Cardiac fibroblast (primary cell): ENCODE results near the gene DHRS9.
A peak's percentile ranks its signal among the peaks of the same experiment; 100 is the strongest.

Source experiments
- DNase-seq, 2 donors: peaks; one replicate each; pipeline versions ENCODE4 v3.0.0 to v3.0.0-alpha.2; 2010; ENCODE audit warnings: low read depth in 2 of 2
- H3K4me3 ChIP-seq, 2 donors: replicated peaks in 1 of 2; 1 replicate in 1 of 2; 2 replicates in 1 of 2; pipeline ENCODE4 v1.5.1; 2011; ENCODE audit warnings: low read depth in 2 of 2, low read length in 2 of 2, mild to moderate bottlenecking in 2 of 2, moderate library complexity in 1 of 2
- CTCF ChIP-seq: IDR thresholded peaks from one replicate; pipeline ENCODE4 v1.5.1; 2011; ENCODE audit warnings: low read depth, mild to moderate bottlenecking, low read length, inconsistent platforms

Gene DHRS9

DNA sequence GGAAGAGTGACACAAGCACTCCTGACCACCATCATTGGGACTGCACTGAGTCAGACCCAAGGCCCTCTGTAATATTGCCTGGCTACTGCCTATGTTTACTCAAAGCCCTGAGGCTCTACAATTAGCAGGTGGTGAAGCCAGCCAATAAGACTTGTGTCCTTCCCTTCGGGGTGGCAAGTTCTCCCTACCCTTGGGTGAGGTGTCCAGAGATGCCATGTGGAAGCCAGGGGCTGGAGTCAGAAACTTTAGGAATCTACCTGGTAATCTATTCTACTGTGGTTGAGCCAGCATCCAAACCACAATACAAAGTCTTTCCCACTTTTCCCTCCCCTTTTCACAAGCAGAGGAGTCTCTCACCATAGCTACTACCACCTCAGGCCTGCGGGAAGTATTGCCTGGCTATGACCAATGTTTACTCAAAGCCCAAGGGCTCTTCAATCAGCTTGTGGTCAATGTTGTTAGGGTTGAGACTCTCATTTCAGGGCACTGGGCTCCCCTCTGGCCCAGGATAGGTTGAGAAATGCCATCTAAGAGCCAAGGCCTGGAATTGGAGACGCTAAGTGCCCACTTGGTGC is 17.6 kb downstream of the DHRS9 start:
- no peak for DNase-seq
- H3K4me3 ChIP-seq, result no peak overlapping the region
- no peak for TF ChIP-seq CTCF

DNA sequence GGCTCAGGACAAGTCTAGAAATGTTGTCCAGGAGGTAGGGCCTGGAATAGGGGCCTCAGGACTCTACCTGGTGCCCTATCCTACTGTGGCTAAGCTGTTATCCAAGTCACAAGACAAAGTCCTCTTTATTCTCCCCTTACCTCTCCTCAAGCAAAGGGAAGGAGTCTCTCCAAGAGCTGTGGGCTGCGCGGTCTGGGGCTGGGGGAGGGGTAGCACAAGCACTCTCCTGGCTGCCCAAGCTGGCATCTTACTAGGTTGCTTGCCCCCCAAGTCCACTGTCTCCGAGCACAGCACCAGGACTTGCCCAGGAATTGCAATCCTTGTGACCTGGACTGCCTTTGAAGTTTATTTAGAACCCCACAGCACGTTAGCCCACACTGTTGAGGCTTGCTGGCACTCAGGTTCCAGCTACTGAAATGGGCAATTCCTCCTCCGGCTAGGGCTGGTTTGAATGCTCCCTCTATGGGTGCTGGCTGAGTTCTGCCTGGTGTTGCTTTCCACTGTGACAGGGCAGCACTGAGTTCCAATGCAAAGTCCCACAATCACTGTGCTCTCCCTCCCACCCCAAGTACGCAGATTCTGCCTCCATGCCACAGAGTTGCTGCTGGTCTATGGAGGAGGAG is 18.5 kb downstream of the DHRS9 start:
- H3K4me3 ChIP-seq, result no peak overlapping the region
- TF ChIP-seq CTCF, result no peak
- DNase-seq, result no peak

DNA sequence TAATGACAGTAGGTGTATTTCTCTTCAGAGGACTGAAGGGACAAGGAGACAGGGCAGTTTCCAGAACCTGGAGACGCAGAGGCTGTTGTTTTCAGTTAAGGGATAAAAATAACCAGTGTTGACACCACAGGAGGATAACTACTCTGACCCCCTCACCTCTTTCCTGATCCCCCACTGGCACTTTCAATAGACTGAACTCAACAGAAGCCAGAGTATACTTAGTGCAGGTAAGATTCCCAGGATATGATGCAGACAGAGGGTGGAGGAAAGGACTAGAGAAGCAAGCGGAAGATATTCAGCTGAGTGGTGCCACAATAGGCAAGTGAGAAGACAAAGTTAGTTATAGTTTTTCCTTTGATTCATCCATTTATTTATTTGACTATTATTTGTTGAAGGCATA is 19.8 kb downstream of the DHRS9 start:
- TF ChIP-seq CTCF, result no peak
- no peak overlapping the region for H3K4me3 ChIP-seq
- DNase-seq, result no peak

DNA sequence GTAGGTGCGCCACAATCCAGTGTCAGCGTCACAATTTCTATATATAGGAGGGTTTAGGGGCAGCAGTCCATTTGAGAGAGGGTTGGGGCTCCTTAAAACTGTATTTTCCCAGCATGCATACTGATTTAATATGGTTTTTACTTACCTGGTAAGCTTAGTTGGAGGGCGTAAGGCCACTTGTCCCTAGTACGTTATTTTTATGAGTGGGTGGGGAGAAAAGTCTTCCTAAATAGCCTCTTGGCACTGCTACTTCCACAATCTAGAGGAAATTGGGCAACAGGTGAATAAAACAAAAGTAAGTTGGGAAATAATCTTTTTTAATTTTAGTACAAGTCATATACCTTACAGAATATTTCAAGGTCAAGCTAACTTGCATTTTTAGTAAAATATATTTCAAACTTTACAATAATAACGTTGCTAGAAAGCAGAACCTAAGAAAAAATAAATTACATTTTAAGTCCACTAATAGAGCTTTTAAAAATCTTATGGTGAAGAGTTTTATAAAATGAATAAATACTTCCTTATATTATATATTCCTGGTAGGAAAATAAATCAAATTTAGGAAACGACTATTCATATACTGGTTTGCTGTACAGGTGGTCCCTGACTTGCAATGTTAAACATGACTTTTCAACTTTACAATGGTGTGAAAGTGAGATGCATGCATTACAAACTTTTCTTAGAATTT is 20.9 kb downstream of the DHRS9 start:
- DNase-seq, result no peak
- no peak overlapping the region for H3K4me3 ChIP-seq
- no peak for TF ChIP-seq CTCF

DNA sequence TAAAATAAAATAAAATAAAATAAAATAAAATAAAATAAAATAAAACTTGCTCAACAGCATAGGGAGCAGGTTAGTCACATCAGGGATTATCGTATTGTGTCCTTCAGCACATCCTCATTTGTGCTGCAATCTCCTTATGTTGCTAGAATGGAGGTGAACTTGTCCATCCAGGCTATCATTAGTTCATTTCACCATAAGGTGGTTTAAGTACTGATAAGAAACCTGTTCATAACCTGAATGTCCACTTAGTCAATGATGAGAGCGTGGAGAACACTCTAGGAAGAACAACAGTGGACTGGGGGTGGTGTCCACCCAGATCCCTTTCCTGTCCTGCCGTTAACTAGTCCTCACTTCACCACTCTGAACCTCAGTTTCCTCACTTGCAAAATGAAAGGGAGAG is 21.9 kb downstream of the DHRS9 start:
- no peak for TF ChIP-seq CTCF
- DNase-seq, result no peak
- no peak overlapping the region for H3K4me3 ChIP-seq

DNA sequence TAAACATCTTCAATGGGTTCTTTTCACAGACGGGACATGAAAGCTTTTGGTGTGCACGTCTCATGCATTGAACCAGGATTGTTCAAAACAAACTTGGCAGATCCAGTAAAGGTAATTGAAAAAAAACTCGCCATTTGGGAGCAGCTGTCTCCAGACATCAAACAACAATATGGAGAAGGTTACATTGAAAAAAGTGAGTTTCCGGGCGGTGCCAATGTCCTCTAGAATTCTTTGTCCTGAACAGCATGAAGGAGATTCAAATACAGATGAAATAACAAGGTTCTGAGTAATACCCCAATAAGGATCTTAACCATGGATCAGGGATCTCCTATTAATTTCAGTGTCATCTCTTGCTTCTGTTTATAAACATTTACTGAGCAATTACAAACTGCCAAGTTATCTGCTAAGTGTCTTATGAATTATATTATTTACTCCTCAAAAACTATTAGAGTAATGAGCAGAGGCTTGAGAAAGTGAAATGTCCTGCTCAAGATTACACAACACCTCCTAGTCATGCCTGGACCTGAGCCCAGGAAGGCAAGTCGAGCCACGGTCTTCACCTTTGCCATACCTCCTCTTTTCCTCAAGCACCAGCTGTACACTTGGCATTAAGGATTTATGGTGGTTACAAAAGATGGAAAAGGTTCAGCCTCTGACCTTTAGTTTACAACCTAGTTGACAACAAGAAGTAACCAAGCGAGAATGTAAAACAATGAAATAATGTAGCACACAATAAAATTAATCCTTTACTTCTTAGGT is 22.6 kb downstream of the DHRS9 start:
- TF ChIP-seq CTCF, result no peak
- peak; percentile 84 to 89 for DNase-seq
- no peak overlapping the region for H3K4me3 ChIP-seq
